Lower lobe of right lung (tissue), 2 donors: ENCODE data around the gene USH1C. TPM values are rescaled to one million over a fixed set of nuclear protein-coding genes. Genes with fewer than 3 reads are reported as not detected.

Source experiments
- ATAC-seq, 2 donors: fragments of 200-7000 bp; cut with Tn5 transposase; one replicate each; pipeline ENCODE4 v1.9.1; 2020 to 2022; ENCODE audit warnings: mild to moderate bottlenecking in 2 of 2, moderate library complexity in 2 of 2
- DNase-seq: peaks from one replicate; pipeline ENCODE4 v3.0.0-alpha.2; 2020
- H3K27ac ChIP-seq: fragments of 200-600 bp; one replicate; pipeline ENCODE4 v1.8.0; 2022
- H3K27me3 ChIP-seq: fragments of 200-600 bp; one replicate; pipeline ENCODE4 v1.8.0; 2022; ENCODE audit warnings: low read depth
- H3K36me3 ChIP-seq: fragments of 200-600 bp; one replicate; pipeline ENCODE4 v1.8.0; 2022; ENCODE audit warnings: mild to moderate bottlenecking
- H3K4me1 ChIP-seq: fragments of 200-600 bp; one replicate; pipeline ENCODE4 v1.8.0; 2022
- H3K4me3 ChIP-seq: fragments of 200-600 bp; one replicate; pipeline ENCODE4 v1.8.0; 2022; ENCODE audit warnings: mild to moderate bottlenecking
- H3K9me3 ChIP-seq: fragments of 200-600 bp; one replicate; pipeline ENCODE4 v1.8.0; 2022
- CTCF ChIP-seq: fragments of 200-600 bp; IDR thresholded peaks from one replicate; pipeline ENCODE4 v1.8.0; 2022; ENCODE audit warnings: antibody characterized with exemption, mild to moderate bottlenecking
- intact Hi-C: fragments of 100-400 bp; cut with DNase I; formaldehyde crosslinking; loops from one replicate; pipeline ENCODE4 v1.11.0; 2022
- total RNA-seq: library from RNA; stranded (reverse); fragmentation: NEBNext Ultra II Directional; extraction: Animal tissue kit (Norgen Biotek cat#: 25700); gene quantifications from one replicate; pipeline ENCODE4 v1.2.1, GENCODE V29; 2021
- donor health status: DM: no; HTN: yes; CAD: no; lungs with severe emphysema.

The USH1C gene
- total RNA-seq, 1 donor from 2014 or later, result 0.30 TPM

GRCh38 chr11:17556999-17557398 is 12.8 kb upstream of the USH1C start:
- Histone ChIP-seq H3K9me3 (no peaks in the 10 kb centered on the region), H3K4me3 (no peak overlapping the region), H3K36me3 (no peaks in the 10 kb centered on the region), H3K27me3 (peaks cover 10% of the 10 kb centered on the region), H3K27ac (no peak overlapping the region), H3K4me1 (no peaks in the 10 kb centered on the region)
- TF ChIP-seq CTCF, result no peak
- intact Hi-C loops, result no loop called here
- ATAC-seq, result no peak
- DNase-seq, result no peak

- Histone ChIP-seq H3K36me3 (no peaks in the 10 kb centered on the region), H3K27me3 (peaks cover 10% of the 10 kb centered on the region), H3K27ac (no peak overlapping the region), H3K4me1 (no peaks in the 10 kb centered on the region), H3K9me3 (no peaks in the 10 kb centered on the region), H3K4me3 (no peak overlapping the region)
- intact Hi-C loops, result no loop called here
- DNase-seq (no peak), ATAC-seq (no peak)
- no peak for TF ChIP-seq CTCF
Observed at GRCh38 chr11:17554487-17554886, 10.3 kb upstream of the USH1C start.

DNA sequence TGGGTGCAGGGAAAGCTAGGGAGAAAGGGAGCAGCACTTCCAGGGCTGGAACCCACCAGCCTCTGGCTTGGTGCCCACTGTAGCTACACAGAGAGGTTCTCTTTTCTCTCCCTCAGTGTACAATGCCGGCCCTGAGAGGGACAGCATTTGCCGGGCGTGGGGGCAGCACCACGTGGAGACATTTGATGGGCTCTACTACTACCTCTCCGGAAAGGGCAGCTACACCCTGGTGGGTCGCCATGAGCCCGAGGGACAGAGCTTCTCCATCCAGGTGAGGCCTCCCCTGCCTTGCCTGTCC is 9.0 kb upstream of the USH1C start:
- ATAC-seq (no peak), DNase-seq (no peak)
- no peak for TF ChIP-seq CTCF
- no peak overlapping the region for H3K27ac ChIP-seq
- H3K36me3 ChIP-seq, result no peaks in the 10 kb centered on the region
- no peaks in the 10 kb centered on the region for H3K9me3 ChIP-seq
- intact Hi-C loops, result no loop called here
- peaks cover 4% of the 10 kb centered on the region for H3K27me3 ChIP-seq
- no peaks in the 10 kb centered on the region for H3K4me1 ChIP-seq
- no peak overlapping the region for H3K4me3 ChIP-seq

GRCh38 chr11:17552392-17553248 is 8.4 kb upstream of the USH1C start:
- DNase-seq, result no peak
- peak in 1 of 2 donors; percentile 50 for ATAC-seq

GRCh38 chr11:17552041-17552355 is 7.8 kb upstream of the USH1C start:
- no peak overlapping the region for H3K4me3 ChIP-seq
- DNase-seq (no peak), ATAC-seq (no peak)
- no peaks in the 10 kb centered on the region for H3K36me3 ChIP-seq
- no peaks in the 10 kb centered on the region for H3K9me3 ChIP-seq
- no peak for TF ChIP-seq CTCF
- H3K27me3 ChIP-seq, result peaks cover 5% of the 10 kb centered on the region
- intact Hi-C loops, result no loop called here
- H3K27ac ChIP-seq, result no peak overlapping the region
- no peaks in the 10 kb centered on the region for H3K4me1 ChIP-seq

More at GRCh38 chr11:17552392-17553248, 8.4 kb upstream of the USH1C start:
- Histone ChIP-seq H3K9me3 (no peaks in the 10 kb centered on the region), H3K4me3 (no peak overlapping the region), H3K4me1 (no peaks in the 10 kb centered on the region), H3K36me3 (no peaks in the 10 kb centered on the region), H3K27ac (no peak overlapping the region), H3K27me3 (peaks cover 5% of the 10 kb centered on the region)
- intact Hi-C loops, result no loop called here
- TF ChIP-seq CTCF, result no peak
